Karpas-422 (cell line): Measurements from ENCODE around the gene IGSF11. TPM values are rescaled to one million over a fixed set of nuclear protein-coding genes. Genes with fewer than 3 reads are reported as not detected.

ENCODE experiments used
- DNase-seq: peaks from one replicate; pipeline ENCODE4 v3.0.0-alpha.2; 2015
- H2AFZ ChIP-seq: fragments of 200-600 bp; sonication (generic); 2 replicates; pipeline ENCODE4 v1.6.1; 2014; ENCODE audit warnings: antibody characterized with exemption, low read length, mixed read lengths
- H3K27ac ChIP-seq: fragments of 200-600 bp; sonication (generic); 2 replicates; pipeline ENCODE4 v1.5.1; 2014; ENCODE audit warnings: mild to moderate bottlenecking, low read length, moderate library complexity
- H3K27me3 ChIP-seq: fragments of 200-600 bp; sonication (generic); 2 replicates; pipeline ENCODE4 v1.6.1; 2014; ENCODE audit warnings: low read length, mixed read lengths
- H3K36me3 ChIP-seq: fragments of 200-600 bp; sonication (generic); 2 replicates; pipeline ENCODE4 v1.6.1; 2014; ENCODE audit warnings: low read length, mixed read lengths; ENCODE audit not compliant: insufficient read depth
- H3K4me1 ChIP-seq: fragments of 200-600 bp; sonication (generic); 2 replicates; pipeline ENCODE4 v1.6.1; 2014; ENCODE audit warnings: mild to moderate bottlenecking, low read length, mixed read lengths
- H3K4me2 ChIP-seq: fragments of 200-600 bp; sonication (generic); 2 replicates; pipeline ENCODE4 v1.6.1; 2014; ENCODE audit warnings: low read length, low read depth, mild to moderate bottlenecking; ENCODE audit not compliant: poor library complexity, severe bottlenecking
- H3K4me3 ChIP-seq: fragments of 200-600 bp; sonication (generic); 2 replicates; pipeline ENCODE4 v1.5.1; 2014; ENCODE audit warnings: mild to moderate bottlenecking, antibody characterized with exemption, low read length, mixed read lengths
- H3K79me2 ChIP-seq: fragments of 200-600 bp; sonication (generic); 2 replicates; pipeline ENCODE4 v1.6.1; 2014; ENCODE audit warnings: mild to moderate bottlenecking, low read length, mixed read lengths
- H3K9ac ChIP-seq: fragments of 200-600 bp; sonication (generic); 2 replicates; pipeline ENCODE4 v1.6.0; 2014; ENCODE audit warnings: low read length
- H3K9me2 ChIP-seq: fragments of 200-600 bp; sonication (generic), shearing (Covaris generic); replicated peaks from 2 replicates; pipeline ENCODE4 v1.6.0; 2014; ENCODE audit warnings: mild to moderate bottlenecking, low read length, moderate library complexity; ENCODE audit not compliant: insufficient read depth
- H3K9me3 ChIP-seq: fragments of 300-700, 200-600 bp; sonication (generic); 2 replicates; pipeline ENCODE4 v1.6.1; 2014; ENCODE audit warnings: low read length, mixed read lengths
- H4K20me1 ChIP-seq: fragments of 200-600 bp; sonication (generic); 2 replicates; pipeline ENCODE4 v1.6.1; 2014; ENCODE audit warnings: mild to moderate bottlenecking, antibody characterized with exemption, low read length, low read depth; ENCODE audit not compliant: insufficient read depth
- total RNA-seq: library from RNA; depleted of rRNA; stranded (reverse); fragments of >200 nt; shearing (Covaris generic); gene quantifications from 2 replicates; pipeline ENCODE4 v1.2.3, GENCODE V29; 2014; ENCODE audit warnings: low replicate concordance

IGSF11 gene
- total RNA-seq, 1 experiment from 2014 or later = not detected

- Histone ChIP-seq H3K4me3 (no peak overlapping the region), H3K9ac (no peak overlapping the region), H3K79me2 (no peaks in the 10 kb centered on the region), H3K27ac (no peak overlapping the region), H3K9me2 (no peaks in the 10 kb centered on the region), H3K36me3 (no peaks in the 10 kb centered on the region), H3K4me2 (no peak overlapping the region), H3K9me3 (no peaks in the 10 kb centered on the region), H4K20me1 (no peaks in the 10 kb centered on the region), H3K4me1 (no peaks in the 10 kb centered on the region), H3K27me3 (no peaks in the 10 kb centered on the region), H2AFZ (no peak overlapping the region)
- no peak for DNase-seq
Observed at GRCh38 chr3:119013951-119014350, 20.7 kb downstream of the IGSF11 start.

GRCh38 chr3:119011528-119011927 lies 23.1 kb downstream of the IGSF11 start:
- Histone ChIP-seq H3K4me2 (no peak overlapping the region), H3K79me2 (no peaks in the 10 kb centered on the region), H3K27ac (no peak overlapping the region), H3K4me3 (no peak overlapping the region), H3K4me1 (no peaks in the 10 kb centered on the region), H4K20me1 (no peaks in the 10 kb centered on the region), H2AFZ (no peak overlapping the region), H3K9me2 (no peaks in the 10 kb centered on the region), H3K36me3 (no peaks in the 10 kb centered on the region), H3K9me3 (no peaks in the 10 kb centered on the region), H3K9ac (no peak overlapping the region), H3K27me3 (no peaks in the 10 kb centered on the region)
- DNase-seq = no peak

GRCh38 chr3:118997190-118997589 lies 37.5 kb downstream of the IGSF11 start:
- Histone ChIP-seq H3K9ac (no peak overlapping the region), H3K27me3 (no peaks in the 10 kb centered on the region), H3K4me1 (no peaks in the 10 kb centered on the region), H2AFZ (no peak overlapping the region), H3K36me3 (no peaks in the 10 kb centered on the region), H3K9me3 (no peaks in the 10 kb centered on the region), H3K27ac (no peak overlapping the region), H3K79me2 (no peaks in the 10 kb centered on the region), H3K9me2 (no peaks in the 10 kb centered on the region), H4K20me1 (no peaks in the 10 kb centered on the region), H3K4me2 (no peak overlapping the region), H3K4me3 (no peak overlapping the region)
- no peak for DNase-seq

DNA sequence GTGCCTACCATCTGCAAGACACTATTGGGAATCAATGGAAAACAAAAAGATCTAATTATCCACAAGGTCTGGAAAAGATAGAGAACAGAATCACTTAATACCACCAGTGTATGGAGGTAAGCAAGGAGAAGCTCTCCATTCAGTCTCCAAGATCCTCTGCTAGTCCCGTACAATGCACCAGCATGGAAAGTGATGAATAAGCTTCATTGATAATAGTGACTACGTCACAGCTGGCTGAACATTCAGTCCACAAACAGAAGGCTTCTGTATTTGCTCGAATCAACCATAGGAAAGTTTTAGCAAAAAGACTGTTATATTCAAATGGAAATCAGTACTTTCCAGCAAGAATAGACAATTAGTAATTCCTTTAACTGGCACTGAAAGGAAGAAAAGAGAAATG lies 42.9 kb downstream of the IGSF11 start:
- Histone ChIP-seq H3K27ac (no peak overlapping the region), H3K9me2 (no peaks in the 10 kb centered on the region), H3K9ac (no peak overlapping the region), H4K20me1 (no peaks in the 10 kb centered on the region), H3K4me1 (no peaks in the 10 kb centered on the region), H3K79me2 (no peaks in the 10 kb centered on the region), H3K4me2 (no peak overlapping the region), H3K9me3 (no peaks in the 10 kb centered on the region), H2AFZ (no peak overlapping the region), H3K4me3 (no peak overlapping the region), H3K27me3 (no peaks in the 10 kb centered on the region), H3K36me3 (no peaks in the 10 kb centered on the region)
- no peak for DNase-seq

- DNase-seq = no peak
- Histone ChIP-seq H3K79me2 (no peaks in the 10 kb centered on the region), H3K9me3 (no peaks in the 10 kb centered on the region), H3K4me3 (no peak overlapping the region), H3K9ac (no peak overlapping the region), H3K36me3 (no peaks in the 10 kb centered on the region), H3K4me2 (no peak overlapping the region), H3K9me2 (no peaks in the 10 kb centered on the region), H3K27ac (no peak overlapping the region), H4K20me1 (no peaks in the 10 kb centered on the region), H3K4me1 (no peaks in the 10 kb centered on the region), H3K27me3 (no peaks in the 10 kb centered on the region), H2AFZ (no peak overlapping the region)
Observed at GRCh38 chr3:118990823-118991560, 43.7 kb downstream of the IGSF11 start.

GRCh38 chr3:118988198-118989130 lies 46.2 kb downstream of the IGSF11 start:
- no peak for DNase-seq
- Histone ChIP-seq H3K4me1 (no peaks in the 10 kb centered on the region), H3K79me2 (no peaks in the 10 kb centered on the region), H3K36me3 (no peaks in the 10 kb centered on the region), H3K9me2 (no peaks in the 10 kb centered on the region), H3K9me3 (no peaks in the 10 kb centered on the region), H3K9ac (no peak overlapping the region), H3K4me3 (no peak overlapping the region), H3K4me2 (no peak overlapping the region), H3K27ac (no peak overlapping the region), H3K27me3 (no peaks in the 10 kb centered on the region), H2AFZ (no peak overlapping the region), H4K20me1 (no peaks in the 10 kb centered on the region)

GRCh38 chr3:118987477-118987876 lies 47.2 kb downstream of the IGSF11 start:
- no peak overlapping the region for H2AFZ ChIP-seq

GRCh38 chr3:118986734-118987133 lies 47.9 kb downstream of the IGSF11 start:
- Histone ChIP-seq H2AFZ (no peak overlapping the region), H3K4me3 (no peak overlapping the region), H3K79me2 (no peaks in the 10 kb centered on the region), H3K27me3 (no peaks in the 10 kb centered on the region), H3K4me1 (no peaks in the 10 kb centered on the region), H3K36me3 (no peaks in the 10 kb centered on the region), H3K27ac (no peak overlapping the region), H3K9ac (no peak overlapping the region), H3K9me3 (no peaks in the 10 kb centered on the region), H4K20me1 (no peaks in the 10 kb centered on the region), H3K4me2 (no peak overlapping the region), H3K9me2 (no peaks in the 10 kb centered on the region)
- DNase-seq = no peak

More at GRCh38 chr3:118987477-118987876, 47.2 kb downstream of the IGSF11 start:
- Histone ChIP-seq H3K27ac (no peak overlapping the region), H3K4me2 (no peak overlapping the region), H3K9me2 (no peaks in the 10 kb centered on the region), H3K36me3 (no peaks in the 10 kb centered on the region), H3K27me3 (no peaks in the 10 kb centered on the region), H3K79me2 (no peaks in the 10 kb centered on the region), H3K4me3 (no peak overlapping the region), H3K4me1 (no peaks in the 10 kb centered on the region), H3K9ac (no peak overlapping the region), H3K9me3 (no peaks in the 10 kb centered on the region), H4K20me1 (no peaks in the 10 kb centered on the region)
- no peak for DNase-seq
